Suprapubic skin (tissue), 4 donors: ENCODE data around the gene TNS1. TPM values are rescaled to one million over a fixed set of nuclear protein-coding genes. Genes with fewer than 3 reads are reported as not detected.

Source experiments
- DNase-seq, 2 donors: peaks; one replicate each; pipeline ENCODE4 v3.0.0-alpha.2; 2019; ENCODE audit warnings: low spot score in 2 of 2
- H3K27ac ChIP-seq: fragments of 200-600 bp; sonication (generic); one replicate; pipeline ENCODE4 v1.5.1; 2019
- H3K27me3 ChIP-seq: fragments of 200-600 bp; sonication (generic); one replicate; pipeline ENCODE4 v1.5.1; 2019
- H3K36me3 ChIP-seq: fragments of 200-600 bp; sonication (generic); one replicate; pipeline ENCODE4 v1.5.1; 2019
- H3K4me1 ChIP-seq: fragments of 200-600 bp; sonication (generic); one replicate; pipeline ENCODE4 v1.5.1; 2019
- H3K4me3 ChIP-seq: fragments of 200-600 bp; sonication (generic); one replicate; pipeline ENCODE4 v1.5.1; 2019; ENCODE audit warnings: mild to moderate bottlenecking
- H3K9me3 ChIP-seq: fragments of 200-600 bp; sonication (generic); one replicate; pipeline ENCODE4 v1.5.1; 2019
- EP300 ChIP-seq: sonication (generic); formaldehyde crosslinking; IDR thresholded peaks from one replicate; pipeline ENCODE4 v1.6.1; 2017; ENCODE audit warnings: antibody characterized with exemption
- POLR2A ChIP-seq, 2 donors: fragments of 450-650 bp; IDR thresholded peaks; one replicate each; pipeline ENCODE4 v1.6.1; 2017; ENCODE audit warnings: antibody characterized with exemption in 2 of 2, mild to moderate bottlenecking in 2 of 2, moderate library complexity in 2 of 2
- POLR2AphosphoS5 ChIP-seq, 3 donors: sonication (generic); formaldehyde crosslinking; IDR thresholded peaks; one replicate each; pipeline ENCODE4 v1.6.1; 2017; ENCODE audit warnings: antibody characterized with exemption in 3 of 3
- WGBS: methylation state at CpG from one replicate; pipeline ENCODE4 v1.1.5; 2018; 5-methylcytosine and 5-hydroxymethylcytosine counted together
- total RNA-seq, 4 donors: library from RNA; depleted of rRNA; stranded (reverse); fragments of >200 nt; gene quantifications; one replicate each; pipeline ENCODE4 v1.1.0, GENCODE V29; 2016
- TF ChIP-seq, protein P1 (sequence below), 2 donors: fragments of 200-600 bp in 1 of 2; fragments of 450-650 bp in 1 of 2; sonication (generic) in 1 of 2; IDR thresholded peaks; one replicate each; pipeline ENCODE4 v1.5.1; 2016 to 2019; ENCODE audit warnings: antibody characterized with exemption in 2 of 2, mild to moderate bottlenecking in 1 of 2, moderate library complexity in 1 of 2

The TNS1 gene
- total RNA-seq, 4 donors from 2014 or later, result 64.1 to 145 (median 99.5) TPM

DNA sequence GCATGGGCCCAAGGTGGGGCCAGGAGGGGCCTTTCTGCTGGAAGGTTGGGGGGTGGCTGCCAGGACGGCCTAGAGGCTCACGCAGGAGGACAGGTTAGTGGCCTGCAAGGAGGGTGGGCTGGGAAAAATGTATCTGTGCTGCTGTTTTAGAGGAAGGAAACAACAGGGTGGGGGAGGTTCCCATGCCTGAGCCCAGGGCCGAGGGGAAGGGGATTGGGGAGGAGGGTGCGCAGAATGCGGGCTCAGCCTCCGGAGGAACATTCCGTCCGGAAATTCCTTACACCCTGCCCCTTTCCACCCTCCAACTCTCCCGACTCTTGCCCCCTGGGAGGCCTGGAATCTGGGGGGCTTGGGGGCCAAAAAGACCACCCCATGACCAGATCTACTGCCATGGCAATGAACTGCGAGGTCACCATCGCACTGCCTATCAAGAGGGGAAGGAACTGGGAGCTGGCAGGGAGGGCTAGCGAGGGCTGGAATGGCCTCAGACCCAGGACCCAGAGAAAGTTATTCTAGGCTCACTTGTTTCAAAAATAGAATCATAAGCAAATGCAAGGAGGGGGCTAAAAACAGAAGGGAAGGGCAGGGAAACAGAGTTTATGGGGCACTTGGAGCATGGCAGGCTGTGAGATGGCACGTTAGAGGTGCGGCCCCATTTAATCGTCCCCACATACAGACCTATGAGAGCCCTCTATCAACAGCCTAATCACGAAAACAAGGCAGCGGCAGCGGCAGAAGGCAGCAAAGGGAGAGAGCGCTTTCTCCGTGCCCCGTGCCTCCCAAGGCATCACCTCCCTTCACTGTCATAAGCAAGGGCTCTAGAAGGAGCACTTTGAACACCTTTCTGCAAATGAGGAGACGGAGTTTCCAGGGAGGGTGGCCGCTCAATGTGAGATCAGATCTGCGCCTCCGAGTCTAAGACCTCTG is 90.4 kb downstream of the TNS1 start:
- 70% methylated on average over 25 of the region's 25 CpGs for WGBS
- Histone ChIP-seq H3K9me3 (no peaks in the 10 kb centered on the region), H3K4me1 (peaks cover 86% of the 10 kb centered on the region), H3K36me3 (no peaks in the 10 kb centered on the region), H3K27ac (peak overlapping the region; percentile 64), H3K27me3 (no peaks in the 10 kb centered on the region), H3K4me3 (no peak overlapping the region)
- no peak for TF ChIP-seq POLR2A (IDR thresholded peaks at IDR 0.05)
- TF ChIP-seq EP300, result no peak
- TF ChIP-seq, protein P1, sequence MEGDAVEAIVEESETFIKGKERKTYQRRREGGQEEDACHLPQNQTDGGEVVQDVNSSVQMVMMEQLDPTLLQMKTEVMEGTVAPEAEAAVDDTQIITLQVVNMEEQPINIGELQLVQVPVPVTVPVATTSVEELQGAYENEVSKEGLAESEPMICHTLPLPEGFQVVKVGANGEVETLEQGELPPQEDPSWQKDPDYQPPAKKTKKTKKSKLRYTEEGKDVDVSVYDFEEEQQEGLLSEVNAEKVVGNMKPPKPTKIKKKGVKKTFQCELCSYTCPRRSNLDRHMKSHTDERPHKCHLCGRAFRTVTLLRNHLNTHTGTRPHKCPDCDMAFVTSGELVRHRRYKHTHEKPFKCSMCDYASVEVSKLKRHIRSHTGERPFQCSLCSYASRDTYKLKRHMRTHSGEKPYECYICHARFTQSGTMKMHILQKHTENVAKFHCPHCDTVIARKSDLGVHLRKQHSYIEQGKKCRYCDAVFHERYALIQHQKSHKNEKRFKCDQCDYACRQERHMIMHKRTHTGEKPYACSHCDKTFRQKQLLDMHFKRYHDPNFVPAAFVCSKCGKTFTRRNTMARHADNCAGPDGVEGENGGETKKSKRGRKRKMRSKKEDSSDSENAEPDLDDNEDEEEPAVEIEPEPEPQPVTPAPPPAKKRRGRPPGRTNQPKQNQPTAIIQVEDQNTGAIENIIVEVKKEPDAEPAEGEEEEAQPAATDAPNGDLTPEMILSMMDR (IDR thresholded peaks at IDR 0.05), result no peak
- no peak for TF ChIP-seq POLR2AphosphoS5 (IDR thresholded peaks at IDR 0.05)
- DNase-seq, result no peak

- TF ChIP-seq EP300 (no peak), POLR2A (IDR thresholded peaks at IDR 0.05) (no peak), POLR2AphosphoS5 (IDR thresholded peaks at IDR 0.05) (no peak)
- TF ChIP-seq, protein P1 (IDR thresholded peaks at IDR 0.05), result no peak
- no peaks in the 10 kb centered on the region for H3K27me3 ChIP-seq
- peaks cover 86% of the 10 kb centered on the region for H3K4me1 ChIP-seq
- WGBS, result 64% methylated on average over 9 of the region's 9 CpGs
- DNase-seq, result no peak
- no peaks in the 10 kb centered on the region for H3K36me3 ChIP-seq
- H3K4me3 ChIP-seq, result no peak overlapping the region
- peak overlapping the region; percentile 59 for H3K27ac ChIP-seq
- H3K9me3 ChIP-seq, result no peaks in the 10 kb centered on the region
Measured at GRCh38 chr2:217911283-217912097, 91.3 kb downstream of the TNS1 start.

- H3K9me3 ChIP-seq, result no peaks in the 10 kb centered on the region
- H3K4me1 ChIP-seq, result peaks cover 85% of the 10 kb centered on the region
- no peaks in the 10 kb centered on the region for H3K27me3 ChIP-seq
- peak overlapping the region; percentile 59 for H3K27ac ChIP-seq
- H3K4me3 ChIP-seq, result no peak overlapping the region
- DNase-seq, result no peak
- no peaks in the 10 kb centered on the region for H3K36me3 ChIP-seq
- TF ChIP-seq POLR2AphosphoS5 (IDR thresholded peaks at IDR 0.05), result no peak
- TF ChIP-seq, protein P1 (IDR thresholded peaks at IDR 0.05), result no peak
- TF ChIP-seq POLR2A (IDR thresholded peaks at IDR 0.05), result no peak
- TF ChIP-seq EP300, result no peak
Measured at GRCh38 chr2:217910875-217911212, 92.0 kb downstream of the TNS1 start.

DNA sequence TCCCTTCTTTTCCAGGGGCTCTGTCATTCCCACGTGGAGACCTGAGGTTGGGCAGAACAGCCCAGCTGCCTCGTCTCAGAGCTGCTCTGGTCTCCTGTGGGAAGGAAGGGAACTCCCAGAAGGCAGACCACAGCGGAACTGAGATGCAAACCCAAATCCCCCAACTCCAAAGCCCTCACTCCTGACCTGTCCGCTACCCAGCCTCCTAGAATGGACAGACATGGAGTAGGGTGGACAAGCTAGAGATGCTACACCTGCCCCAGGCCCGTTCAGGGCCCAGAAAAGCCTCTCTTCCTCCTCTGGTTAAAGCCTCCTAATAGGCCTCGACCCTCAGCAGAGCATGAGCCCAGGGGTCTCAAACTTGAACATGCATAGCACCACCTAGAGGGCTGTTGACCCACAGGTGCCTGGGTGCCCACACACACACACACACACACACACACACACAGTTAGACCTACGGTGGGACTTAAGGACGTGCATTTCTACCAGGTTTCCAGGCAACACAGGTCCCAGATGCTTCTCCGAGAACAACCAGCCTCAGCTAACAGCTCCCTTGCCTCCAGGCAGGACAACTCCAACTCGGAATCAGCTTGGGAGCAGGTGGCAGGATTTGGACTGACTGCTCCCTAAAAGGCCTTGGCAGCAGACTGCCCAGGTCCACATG is 93.5 kb downstream of the TNS1 start:
- Histone ChIP-seq H3K4me1 (peaks cover 91% of the 10 kb centered on the region), H3K4me3 (no peak overlapping the region), H3K27ac (peak overlapping the region; percentile 88), H3K36me3 (no peaks in the 10 kb centered on the region), H3K9me3 (no peaks in the 10 kb centered on the region), H3K27me3 (no peaks in the 10 kb centered on the region)
- no peak for DNase-seq
- WGBS, result 75% methylated on average over 7 of the region's 10 CpGs
- TF ChIP-seq POLR2AphosphoS5 (IDR thresholded peaks at IDR 0.05) (no peak), EP300 (no peak)

DNA sequence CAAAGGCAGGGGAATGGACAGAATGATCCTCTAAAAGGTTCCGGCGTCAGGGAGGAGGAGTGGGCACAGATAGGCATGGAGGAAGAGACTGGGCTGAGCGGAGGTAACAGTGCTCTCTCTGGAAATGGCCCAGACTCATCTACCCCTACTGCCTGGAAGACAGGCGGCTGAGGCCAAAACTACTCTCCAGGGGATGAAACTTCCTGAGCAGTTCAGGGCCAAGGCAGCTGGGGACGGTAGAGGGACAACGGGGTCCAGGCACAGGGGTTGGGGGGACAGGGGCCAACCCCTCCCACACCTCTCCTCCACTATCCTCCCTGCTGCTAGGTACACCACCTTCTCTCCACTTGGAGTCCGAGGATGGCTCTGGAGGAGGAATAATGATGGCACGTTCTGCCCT is 94.3 kb downstream of the TNS1 start:
- TF ChIP-seq, protein P1 (IDR thresholded peaks at IDR 0.05), result no peak
- TF ChIP-seq POLR2A (IDR thresholded peaks at IDR 0.05), result no peak
- no peak for DNase-seq

More for the DNA sequence above, 94.3 kb downstream of the TNS1 start:
- H3K9me3 ChIP-seq, result no peaks in the 10 kb centered on the region
- no peak overlapping the region for H3K4me3 ChIP-seq
- peak overlapping the region; percentile 88 for H3K27ac ChIP-seq
- no peaks in the 10 kb centered on the region for H3K27me3 ChIP-seq
- H3K36me3 ChIP-seq, result no peaks in the 10 kb centered on the region
- H3K4me1 ChIP-seq, result peaks cover 91% of the 10 kb centered on the region
- 79% methylated on average over 8 of the region's 8 CpGs for whole genome bisulfite sequencing
